ENCODE results near the gene CLIP2. TPM values are rescaled to one million over a fixed set of nuclear protein-coding genes. Genes with fewer than 3 reads are reported as not detected.

CLIP2 gene
- polyA plus RNA-seq, 3 donors, result 1.1 to 5.2 (median 1.3) TPM

- H3K9me3 Mint-ChIP-seq, result peaks cover 0 to 2% (median 0%) of the 10 kb centered on the region in 7 donors
- H3K27me3 ChIP-seq (ENCODE audit: control insufficient read depth in 2 of 2, insufficient read depth in 2 of 2, low read length in 2 of 2), result no peaks in the 10 kb centered on the region
- no peaks in the 10 kb centered on the region for H3K36me3 ChIP-seq (replicated peaks in 1 of 2; ENCODE audit: control insufficient read depth in 1 of 2, insufficient read depth in 2 of 2, low read length in 2 of 2)
- peak overlapping the region in 1 of 2 donors; percentile 29 for H3K27ac ChIP-seq (ENCODE audit: low read depth in 1 of 2, low read length in 2 of 2)
- H3K36me3 Mint-ChIP-seq, result peaks cover 3 to 5% of the 10 kb centered on the region in 2 donors
- H3K9ac ChIP-seq (ENCODE audit: insufficient read depth, low read length, poor library complexity, severe bottlenecking), result no peak overlapping the region
- H3K27ac Mint-ChIP-seq, result peak overlapping the region in 5 of 7 donors; percentile 12 to 65 (median 47)
- H4K20me1 ChIP-seq (ENCODE audit: insufficient read depth, low read length), result peaks cover 4% of the 10 kb centered on the region
- H3K4me3 Mint-ChIP-seq, result no peak overlapping the region
- no peak for DNase-seq
- peaks cover 0 to 1% (median 0%) of the 10 kb centered on the region in 3 donors for H3K27me3 Mint-ChIP-seq (ENCODE audit: low read depth in 3 of 3)
- peak overlapping the region; percentile 62 for H2AFZ ChIP-seq (ENCODE audit: insufficient read depth, low read depth, low read length, poor library complexity, severe bottlenecking)
- H3K4me1 Mint-ChIP-seq, result peaks cover 31% of the 10 kb centered on the region
- H3K4me1 ChIP-seq (ENCODE audit: control insufficient read depth in 1 of 2, insufficient read depth in 2 of 2, low read length in 2 of 2), result peaks cover 27 to 36% of the 10 kb centered on the region in 2 donors
- H3K9me3 ChIP-seq (replicated peaks in 1 of 2; ENCODE audit: control insufficient read depth in 1 of 2, insufficient read depth in 1 of 2, low read length in 2 of 2), result no peaks in the 10 kb centered on the region
- peaks cover 28% of the 10 kb centered on the region for H3K79me2 ChIP-seq (ENCODE audit: insufficient read depth, low read length)
- peak overlapping the region; percentile 6 for H3K4me2 ChIP-seq (replicated peaks; ENCODE audit: extremely low read depth, low read length, poor library complexity, severe bottlenecking)
- TF ChIP-seq CTCF (IDR thresholded peaks at IDR 0.05), result no peak
- WGBS (ENCODE audit: insufficient coverage), result 81% methylated on average over 9 of the region's 12 CpGs
- no peak overlapping the region for H3K4me3 ChIP-seq (replicated peaks in 1 of 3; ENCODE audit: low read depth in 2 of 3, low read length in 3 of 3)
- intact Hi-C loops (cut with micrococcal nuclease), result no loop called here
These were observed 32.5 kb upstream of the CLIP2 start for GRCh38 chr7:74256491-74257408.

- Mint-ChIP-seq H3K4me3 (no peak overlapping the region), H3K9me3 (peaks cover 0 to 2% (median 0%) of the 10 kb centered on the region in 7 donors), H3K36me3 (no peaks in the 10 kb centered on the region), H3K27me3 (ENCODE audit: low read depth in 3 of 3) (peaks cover 0 to 1% (median 0%) of the 10 kb centered on the region in 3 donors), H3K4me1 (peaks cover 22% of the 10 kb centered on the region), H3K27ac (peak overlapping the region in 1 of 7 donors; percentile 60)
- 97% methylated on average over 6 of the region's 9 CpGs for WGBS (ENCODE audit: insufficient coverage)
- no peaks in the 10 kb centered on the region for H4K20me1 ChIP-seq (ENCODE audit: insufficient read depth, low read length)
- no peak overlapping the region for H3K9ac ChIP-seq (ENCODE audit: insufficient read depth, low read length, poor library complexity, severe bottlenecking)
- no peak overlapping the region for H3K4me3 ChIP-seq (replicated peaks in 1 of 3; ENCODE audit: low read depth in 2 of 3, low read length in 3 of 3)
- no peaks in the 10 kb centered on the region for H3K27me3 ChIP-seq (ENCODE audit: control insufficient read depth in 2 of 2, insufficient read depth in 2 of 2, low read length in 2 of 2)
- peaks cover 20 to 27% of the 10 kb centered on the region in 2 donors for H3K4me1 ChIP-seq (ENCODE audit: control insufficient read depth in 1 of 2, insufficient read depth in 2 of 2, low read length in 2 of 2)
- no peaks in the 10 kb centered on the region for H3K9me3 ChIP-seq (replicated peaks in 1 of 2; ENCODE audit: control insufficient read depth in 1 of 2, insufficient read depth in 1 of 2, low read length in 2 of 2)
- no peak for DNase-seq
- intact Hi-C loops (cut with micrococcal nuclease), result no loop called here
- H3K36me3 ChIP-seq (replicated peaks in 1 of 2; ENCODE audit: control insufficient read depth in 1 of 2, insufficient read depth in 2 of 2, low read length in 2 of 2), result no peaks in the 10 kb centered on the region
- no peak overlapping the region for H2AFZ ChIP-seq (ENCODE audit: insufficient read depth, low read depth, low read length, poor library complexity, severe bottlenecking)
- peaks cover 13% of the 10 kb centered on the region for H3K79me2 ChIP-seq (ENCODE audit: insufficient read depth, low read length)
- H3K4me2 ChIP-seq (replicated peaks; ENCODE audit: extremely low read depth, low read length, poor library complexity, severe bottlenecking), result no peak overlapping the region
- TF ChIP-seq CTCF (IDR thresholded peaks at IDR 0.05), result no peak
- H3K27ac ChIP-seq (ENCODE audit: low read depth in 1 of 2, low read length in 2 of 2), result no peak overlapping the region
These were observed 30.6 kb upstream of the CLIP2 start for GRCh38 chr7:74258639-74259038.

Measured in CD14-positive monocyte (primary cell).